A673 (cell line): Measurements from ENCODE around the gene TDRD5. TPM values are rescaled to one million over a fixed set of nuclear protein-coding genes. Genes with fewer than 3 reads are reported as not detected.
A peak's percentile ranks its signal among the peaks of the same experiment; 100 is the strongest.

ENCODE experiments used
- BruUV-seq: library from RNA; stranded (reverse); fragments of 400-500 nt; replicated peaks from 2 replicates; lab custom pipeline; 2021; lab: Mats Ljungman, UMichigan
- CTCF ChIA-PET: fragments of 300-600 bp; sonication (Branson Sonifier 250); formaldehyde crosslinking; loops from one replicate; lab custom pipeline; 2022; ENCODE audit warnings: antibody characterized with exemption; lab: Charles Lee
- POLR2A ChIA-PET: fragments of 300-600 bp; sonication (Branson Sonifier 250); formaldehyde crosslinking; loops from one replicate; lab custom pipeline; 2022; ENCODE audit warnings: antibody characterized with exemption; ENCODE audit not compliant: low non-redundant PET; lab: Charles Lee
- DNase-seq: peaks from one replicate; pipeline ENCODE4 v3.0.0-alpha.2; 2015; ENCODE audit warnings: low spot score
- H3K27ac ChIP-seq: fragments of 200-600 bp; sonication (generic); 2 replicates; pipeline ENCODE4 v1.5.1; 2016; ENCODE audit warnings: mixed run types, low read depth, mild to moderate bottlenecking, mixed read lengths, antibody characterized with exemption, low read length; ENCODE audit not compliant: poor library complexity, severe bottlenecking
- H3K27me3 ChIP-seq: fragments of 200-600 bp; sonication (generic); replicated peaks from 2 replicates; pipeline ENCODE4 v1.6.1; 2017; ENCODE audit warnings: mixed run types, low read depth, mild to moderate bottlenecking, mixed read lengths, antibody characterized with exemption, low read length; ENCODE audit not compliant: insufficient read depth, poor library complexity
- H3K36me3 ChIP-seq: fragments of 200-600 bp; sonication (generic); 2 replicates; pipeline ENCODE4 v1.6.1; 2016; ENCODE audit warnings: mixed run types, mild to moderate bottlenecking, mixed read lengths, antibody characterized with exemption, low read length; ENCODE audit not compliant: insufficient read depth, poor library complexity, severe bottlenecking
- H3K4me1 ChIP-seq: fragments of 200-600 bp; sonication (generic); 2 replicates; pipeline ENCODE4 v1.6.1; 2017; ENCODE audit warnings: mixed run types, mild to moderate bottlenecking, mixed read lengths, antibody characterized with exemption, low read length; ENCODE audit not compliant: insufficient read depth, poor library complexity, severe bottlenecking
- H3K4me3 ChIP-seq: fragments of 200-600 bp; sonication (generic); 2 replicates; pipeline ENCODE4 v1.5.1; 2016; ENCODE audit warnings: low read depth, mixed run types, mild to moderate bottlenecking, mixed read lengths, low read length; ENCODE audit not compliant: poor library complexity, severe bottlenecking
- H3K9me3 ChIP-seq: fragments of 200-600 bp; sonication (generic); 2 replicates; pipeline ENCODE4 v1.6.1; 2016; ENCODE audit warnings: mixed run types, low read depth, mild to moderate bottlenecking, mixed read lengths, antibody characterized with exemption, low read length; ENCODE audit not compliant: poor library complexity, severe bottlenecking
- CTCF ChIP-seq: fragments of 300-800, 200-600 bp; sonication (generic); conservative IDR thresholded peaks from 2 replicates; pipeline ENCODE4 v1.5.1; 2017; ENCODE audit warnings: low read depth, mild to moderate bottlenecking, antibody characterized with exemption, low read length, moderate library complexity, mixed read lengths
- EZH2 ChIP-seq: fragments of 200-600 bp; sonication (generic); IDR thresholded peaks from 2 replicates; pipeline ENCODE4 v1.6.1; 2017; ENCODE audit warnings: borderline replicate concordance, low read depth, mild to moderate bottlenecking, mixed read lengths, antibody characterized with exemption, low read length; ENCODE audit not compliant: poor library complexity, severe bottlenecking
- intact Hi-C: fragments of 100-400 bp; cut with micrococcal nuclease; formaldehyde crosslinking; loops from one replicate; pipeline ENCODE4 v1.10.0; 2022; ENCODE audit not compliant: unreplicated experiment
- total RNA-seq: library from RNA; stranded (reverse); gene quantifications from 2 replicates; pipeline ENCODE4 v1.2.3, GENCODE V29; 2021

Gene TDRD5
- total RNA-seq, 1 experiment from 2014 or later, result not detected

- no TSS peak for BruUV-seq
- H3K9me3 ChIP-seq, result no peaks in the 10 kb centered on the region
- no peak for TF ChIP-seq CTCF
- no peak for TF ChIP-seq EZH2
- intact Hi-C loops, result no loop called here
- peaks cover 76% of the 10 kb centered on the region for H3K27me3 ChIP-seq
- H3K4me1 ChIP-seq, result no peaks in the 10 kb centered on the region
- DNase-seq, result no peak
- POLR2A ChIA-PET, result no interaction called here
- CTCF ChIA-PET, result no interaction called here
- no peak overlapping the region for H3K27ac ChIP-seq
- H3K36me3 ChIP-seq, result no peaks in the 10 kb centered on the region
- no peak overlapping the region for H3K4me3 ChIP-seq
These were observed 15.1 kb upstream of the TDRD5 start for GRCh38 chr1:179576509-179576908.

- ChIA-PET CTCF (no interaction called here), POLR2A (no interaction called here)
- Histone ChIP-seq H3K4me3 (no peak overlapping the region), H3K27me3 (peaks cover 44% of the 10 kb centered on the region), H3K27ac (no peak overlapping the region), H3K4me1 (no peaks in the 10 kb centered on the region), H3K36me3 (no peaks in the 10 kb centered on the region), H3K9me3 (no peaks in the 10 kb centered on the region)
- intact Hi-C loops, result loop anchor here (10.0 kb wide), 1 partner anchor 231 kb away; no protein-coding TSS in a partner anchor
- TF ChIP-seq EZH2, result no peak
- TF ChIP-seq CTCF, result no peak
- DNase-seq, result no peak
- no TSS peak for BruUV-seq
These were observed 7.8 kb upstream of the TDRD5 start for GRCh38 chr1:179583771-179584320.

GRCh38 chr1:179586107-179586823 is 5.4 kb upstream of the TDRD5 start:
- no peak overlapping the region for H3K27ac ChIP-seq
- H3K36me3 ChIP-seq, result no peaks in the 10 kb centered on the region
- H3K4me1 ChIP-seq, result no peaks in the 10 kb centered on the region
- ChIA-PET POLR2A (no interaction called here), CTCF (interaction anchor here (0.5 to 1.3 kb wide), 4 partner anchors 14 to 1534 kb away, joined by 3 to 7 read pairs (median 4); no protein-coding TSS in a partner anchor)
- H3K27me3 ChIP-seq, result peaks cover 46% of the 10 kb centered on the region
- no peaks in the 10 kb centered on the region for H3K9me3 ChIP-seq
- no TSS peak for BruUV-seq
- peak; percentile 61 for DNase-seq
- TF ChIP-seq EZH2, result no peak
- TF ChIP-seq CTCF, result peak; percentile 64
- peak overlapping the region; percentile 28 for H3K4me3 ChIP-seq
- intact Hi-C loops, result loop anchor here (10.0 kb wide), 1 partner anchor 229 kb away; no protein-coding TSS in a partner anchor
